Chondrocyte (in vitro differentiated cells): ENCODE results near the gene DMD. TPM values are rescaled to one million over a fixed set of nuclear protein-coding genes. Genes with fewer than 3 reads are reported as not detected.

Experiments used
- DNase-seq: peaks from one replicate; pipeline ENCODE4 v3.0.0; 2021; ENCODE audit warnings: mixed read lengths, low spot score
- H3K27ac Mint-ChIP-seq: one replicate; pipeline ENCODE4 v1.8.0; 2021; ENCODE audit warnings: mild to moderate bottlenecking, moderate library complexity, mixed read lengths; ENCODE audit not compliant: unreplicated experiment
- H3K27me3 Mint-ChIP-seq: 2 replicates; pipeline ENCODE4 v1.8.0; 2021; ENCODE audit warnings: low read depth, mixed read lengths
- H3K36me3 Mint-ChIP-seq: 2 replicates; pipeline ENCODE4 v1.8.0; 2021; ENCODE audit warnings: low read depth, mixed read lengths
- H3K4me1 Mint-ChIP-seq: 2 replicates; pipeline ENCODE4 v1.8.0; 2021; ENCODE audit warnings: low read depth, mild to moderate bottlenecking, mixed read lengths
- H3K4me3 Mint-ChIP-seq: one replicate; pipeline ENCODE4 v1.8.0; 2021; ENCODE audit warnings: mild to moderate bottlenecking, moderate library complexity, mixed read lengths; ENCODE audit not compliant: unreplicated experiment
- H3K9me3 Mint-ChIP-seq: 2 replicates; pipeline ENCODE4 v1.8.0; 2021; ENCODE audit warnings: low read depth, mixed read lengths
- total RNA-seq: library from RNA; stranded (reverse); gene quantifications from 3 replicates; pipeline ENCODE4 v1.2.1, GENCODE V29; 2021
- TF ChIP-seq, protein P1 (sequence below): fragments of 200-600 bp; sonication (generic); IDR thresholded peaks from 2 replicates; pipeline ENCODE4 v1.5.0; 2021; ENCODE audit warnings: antibody characterized with exemption, mild to moderate bottlenecking, moderate library complexity

DMD gene
- total RNA-seq, 1 donor from 2014 or later, result 201 TPM

DNA sequence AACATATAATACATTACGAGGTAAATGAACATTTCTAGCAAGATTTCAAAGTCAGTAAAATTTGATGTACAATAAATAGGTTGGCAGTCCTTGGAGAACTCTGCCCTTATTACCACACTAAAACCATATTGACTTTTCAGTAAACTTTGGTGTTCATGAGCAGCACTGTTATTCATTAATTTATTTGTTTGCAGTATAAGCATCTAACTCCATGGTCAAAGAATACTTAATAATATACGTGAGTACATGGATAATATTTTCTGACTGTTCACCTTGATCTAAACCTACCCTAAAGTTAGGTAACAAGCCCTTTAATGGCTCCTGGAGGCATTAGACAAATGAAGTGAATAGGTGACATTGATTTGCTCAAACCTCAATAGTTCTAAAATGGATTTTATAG, 1322.3 kb downstream of the DMD start:
- no peak for DNase-seq
- no peaks in the 10 kb centered on the region for H3K36me3 Mint-ChIP-seq
- TF ChIP-seq, protein P1, sequence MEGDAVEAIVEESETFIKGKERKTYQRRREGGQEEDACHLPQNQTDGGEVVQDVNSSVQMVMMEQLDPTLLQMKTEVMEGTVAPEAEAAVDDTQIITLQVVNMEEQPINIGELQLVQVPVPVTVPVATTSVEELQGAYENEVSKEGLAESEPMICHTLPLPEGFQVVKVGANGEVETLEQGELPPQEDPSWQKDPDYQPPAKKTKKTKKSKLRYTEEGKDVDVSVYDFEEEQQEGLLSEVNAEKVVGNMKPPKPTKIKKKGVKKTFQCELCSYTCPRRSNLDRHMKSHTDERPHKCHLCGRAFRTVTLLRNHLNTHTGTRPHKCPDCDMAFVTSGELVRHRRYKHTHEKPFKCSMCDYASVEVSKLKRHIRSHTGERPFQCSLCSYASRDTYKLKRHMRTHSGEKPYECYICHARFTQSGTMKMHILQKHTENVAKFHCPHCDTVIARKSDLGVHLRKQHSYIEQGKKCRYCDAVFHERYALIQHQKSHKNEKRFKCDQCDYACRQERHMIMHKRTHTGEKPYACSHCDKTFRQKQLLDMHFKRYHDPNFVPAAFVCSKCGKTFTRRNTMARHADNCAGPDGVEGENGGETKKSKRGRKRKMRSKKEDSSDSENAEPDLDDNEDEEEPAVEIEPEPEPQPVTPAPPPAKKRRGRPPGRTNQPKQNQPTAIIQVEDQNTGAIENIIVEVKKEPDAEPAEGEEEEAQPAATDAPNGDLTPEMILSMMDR, result no peak
- H3K4me3 Mint-ChIP-seq, result no peak overlapping the region
- peaks cover 12% of the 10 kb centered on the region for H3K9me3 Mint-ChIP-seq
- no peaks in the 10 kb centered on the region for H3K27me3 Mint-ChIP-seq
- no peaks in the 10 kb centered on the region for H3K4me1 Mint-ChIP-seq
- no peak overlapping the region for H3K27ac Mint-ChIP-seq

DNA sequence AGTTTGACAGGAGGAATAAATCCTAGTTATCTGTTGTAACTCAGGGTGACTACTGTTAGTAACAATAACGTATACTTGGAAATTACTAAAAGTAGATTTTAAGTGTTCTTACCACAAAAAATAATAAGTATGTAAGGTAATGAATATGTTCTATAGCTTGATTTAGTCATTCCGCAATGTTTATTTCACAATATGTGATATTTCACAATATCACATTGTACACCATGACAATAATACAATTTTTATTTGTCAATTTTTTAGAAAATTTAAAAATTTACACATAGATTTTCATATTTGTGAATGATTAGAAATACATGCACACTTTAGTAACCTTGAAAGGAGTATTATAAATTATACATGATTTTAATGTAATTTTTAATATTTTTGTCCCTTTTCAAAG, 1326.8 kb downstream of the DMD start:
- no peak for DNase-seq
- Mint-ChIP-seq H3K4me3 (no peak overlapping the region), H3K36me3 (no peaks in the 10 kb centered on the region), H3K9me3 (peaks cover 8% of the 10 kb centered on the region), H3K4me1 (peaks cover 4% of the 10 kb centered on the region), H3K27me3 (no peaks in the 10 kb centered on the region), H3K27ac (no peak overlapping the region)
- TF ChIP-seq, protein P1, result no peak

DNA sequence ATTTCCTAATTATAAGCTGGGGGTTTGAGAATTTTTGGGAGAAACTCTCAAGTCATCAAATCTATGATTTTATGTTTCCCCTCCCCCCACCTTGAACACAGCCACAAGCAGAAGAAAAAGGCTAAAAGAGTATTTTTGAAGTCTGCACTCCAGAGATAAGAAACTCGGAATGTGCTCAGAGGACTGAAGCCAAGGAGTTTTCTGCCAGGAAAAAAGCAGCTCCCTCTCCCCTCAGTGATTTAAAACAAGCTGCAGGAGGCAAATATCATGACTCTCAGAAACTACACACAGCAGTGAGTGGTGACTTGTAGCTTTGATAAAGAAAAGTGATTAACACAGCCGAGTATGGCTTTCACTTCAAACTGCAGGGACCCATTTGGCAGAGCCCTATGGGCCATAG, 1339.3 kb downstream of the DMD start:
- Mint-ChIP-seq H3K4me1 (peaks cover 16% of the 10 kb centered on the region), H3K27me3 (no peaks in the 10 kb centered on the region), H3K9me3 (no peaks in the 10 kb centered on the region), H3K36me3 (no peaks in the 10 kb centered on the region), H3K27ac (no peak overlapping the region), H3K4me3 (no peak overlapping the region)
- TF ChIP-seq, protein P1, result no peak
- no peak for DNase-seq

DNA sequence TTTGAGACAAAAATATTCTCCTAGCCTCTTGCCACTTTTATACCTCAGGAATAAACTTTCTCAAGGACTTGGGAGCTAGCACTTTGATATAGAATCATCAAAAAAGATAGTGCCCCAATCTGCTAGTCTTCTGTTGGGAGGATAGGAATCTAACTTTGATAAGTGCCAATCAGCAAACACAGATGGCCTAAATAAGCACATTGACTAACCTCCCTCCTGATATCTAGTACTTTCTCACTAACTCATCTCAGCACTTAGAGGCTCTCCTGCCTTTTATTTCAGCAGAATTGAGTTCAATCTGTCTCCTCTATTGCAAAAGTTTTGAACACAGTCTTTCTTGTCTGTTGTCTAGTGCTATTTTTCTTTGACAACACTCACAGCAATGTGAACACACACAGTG, 1341.1 kb downstream of the DMD start:
- Mint-ChIP-seq H3K9me3 (no peaks in the 10 kb centered on the region), H3K27ac (no peak overlapping the region), H3K36me3 (no peaks in the 10 kb centered on the region), H3K4me1 (peaks cover 16% of the 10 kb centered on the region), H3K4me3 (no peak overlapping the region), H3K27me3 (no peaks in the 10 kb centered on the region)
- no peak for DNase-seq
- TF ChIP-seq, protein P1, result no peak

DNA sequence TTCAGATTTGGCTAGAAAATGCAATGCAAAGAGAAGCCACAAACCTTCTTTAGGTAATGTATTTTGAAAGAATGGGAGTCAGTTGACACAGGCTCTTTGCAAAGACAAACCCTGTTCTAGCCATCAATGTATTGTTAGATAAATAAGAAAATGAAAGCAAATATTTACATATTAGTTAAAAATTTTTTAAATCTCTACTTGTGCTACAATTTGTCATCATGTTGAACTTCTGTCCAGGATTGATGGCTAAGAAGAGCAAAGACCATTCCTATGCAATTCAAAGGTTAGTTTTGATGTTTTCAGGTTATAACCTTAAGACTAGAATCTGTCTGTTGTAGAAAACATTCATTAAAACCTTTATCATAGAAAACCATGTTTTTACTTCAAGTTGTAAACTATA, 1350.7 kb downstream of the DMD start:
- H3K36me3 Mint-ChIP-seq, result no peaks in the 10 kb centered on the region

More for the DNA sequence above, 1350.7 kb downstream of the DMD start:
- TF ChIP-seq, protein P1, result no peak
- no peaks in the 10 kb centered on the region for H3K27me3 Mint-ChIP-seq
- no peak for DNase-seq
- no peak overlapping the region for H3K4me3 Mint-ChIP-seq
- H3K9me3 Mint-ChIP-seq, result peaks cover 8% of the 10 kb centered on the region
- H3K27ac Mint-ChIP-seq, result no peak overlapping the region
- H3K4me1 Mint-ChIP-seq, result no peaks in the 10 kb centered on the region
